H9 (cell line): ENCODE measurements around the gene ZNF700. TPM values are rescaled to one million over a fixed set of nuclear protein-coding genes. Genes with fewer than 3 reads are reported as not detected.
"Not testable (repeated sequence)": the region's sequence is repeated elsewhere in the genome, so short reads cannot be mapped to it uniquely, and the experiment has no call there.

Experiments
- DNase-seq: peaks from one replicate; pipeline ENCODE4 v3.0.0-alpha.2; 2017
- H2AFZ ChIP-seq: one replicate; pipeline ENCODE4 v1.6.1; 2013; ENCODE audit warnings: mild to moderate bottlenecking, low read length, control low read depth, moderate library complexity
- H2AK5ac ChIP-seq: 2 replicates; pipeline ENCODE4 v1.6.1; 2013; ENCODE audit warnings: low read length, control low read depth, mixed read lengths; ENCODE audit not compliant: insufficient read length
- H2BK120ac ChIP-seq: one replicate; pipeline ENCODE4 v1.6.1; 2013; ENCODE audit warnings: low read depth, mild to moderate bottlenecking, low read length, control low read depth, inconsistent platforms; ENCODE audit not compliant: poor library complexity, severe bottlenecking
- H2BK12ac ChIP-seq: 2 replicates; pipeline ENCODE4 v1.6.1; 2013; ENCODE audit warnings: low read length, control low read depth, mixed read lengths, low read depth; ENCODE audit not compliant: insufficient read length
- H2BK15ac ChIP-seq: 2 replicates; pipeline ENCODE4 v1.6.1; 2013; ENCODE audit warnings: low read depth, low read length, control low read depth
- H2BK20ac ChIP-seq: one replicate; pipeline ENCODE4 v1.6.1; 2013; ENCODE audit warnings: low read depth, mild to moderate bottlenecking, low read length, control low read depth, inconsistent platforms; ENCODE audit not compliant: poor library complexity, severe bottlenecking
- H2BK5ac ChIP-seq: 2 replicates; pipeline ENCODE4 v1.6.1; 2013; ENCODE audit warnings: low read length, control low read depth, mixed read lengths; ENCODE audit not compliant: insufficient read length
- H3K14ac ChIP-seq: 2 replicates; pipeline ENCODE4 v1.6.1; 2013; ENCODE audit warnings: low read length, control low read depth; ENCODE audit not compliant: insufficient read depth
- H3K18ac ChIP-seq: 2 replicates; pipeline ENCODE4 v1.6.1; 2013; ENCODE audit warnings: low read depth, mild to moderate bottlenecking, mixed read lengths, low read length, control low read depth; ENCODE audit not compliant: insufficient read length
- H3K23ac ChIP-seq: 2 replicates; pipeline ENCODE4 v1.6.1; 2013; ENCODE audit warnings: low read length, control low read depth, mixed read lengths, low read depth; ENCODE audit not compliant: insufficient read length
- H3K23me2 ChIP-seq: 2 replicates; pipeline ENCODE4 v1.6.1; 2013; ENCODE audit warnings: low read depth, mild to moderate bottlenecking, mixed read lengths, low read length, control low read depth; ENCODE audit not compliant: insufficient read length, poor library complexity, severe bottlenecking
- H3K27ac ChIP-seq: 2 replicates; pipeline ENCODE4 v1.5.1; 2013; ENCODE audit warnings: low read length, control low read depth, mixed read lengths, low read depth; ENCODE audit not compliant: insufficient read length
- H3K27me3 ChIP-seq: 2 replicates; pipeline ENCODE4 v1.6.1; 2013; ENCODE audit warnings: low read length, control low read depth, inconsistent platforms; ENCODE audit not compliant: insufficient read depth
- H3K4ac ChIP-seq: 2 replicates; pipeline ENCODE4 v1.6.1; 2013; ENCODE audit warnings: low read depth, mild to moderate bottlenecking, control low read depth, inconsistent platforms, low read length, moderate library complexity
- H3K4me1 ChIP-seq: 2 replicates; pipeline ENCODE4 v1.6.1; 2013; ENCODE audit warnings: low read length, control low read depth, inconsistent platforms; ENCODE audit not compliant: insufficient read depth
- H3K4me2 ChIP-seq: 2 replicates; pipeline ENCODE4 v1.6.1; 2013; ENCODE audit warnings: low read length, control low read depth, mixed read lengths; ENCODE audit not compliant: insufficient read length, insufficient read depth
- H3K56ac ChIP-seq: 2 replicates; pipeline ENCODE4 v1.6.1; 2013; ENCODE audit warnings: low read depth, mild to moderate bottlenecking, mixed read lengths, low read length, control low read depth; ENCODE audit not compliant: insufficient read length
- H3K79me1 ChIP-seq: 2 replicates; pipeline ENCODE4 v1.6.1; 2013; ENCODE audit warnings: low read depth, mild to moderate bottlenecking, moderate library complexity, low read length, control low read depth, inconsistent platforms; ENCODE audit not compliant: insufficient read depth, poor library complexity, severe bottlenecking
- H3K79me2 ChIP-seq: 2 replicates; pipeline ENCODE4 v1.6.1; 2013; ENCODE audit warnings: low read length, control low read depth, inconsistent platforms; ENCODE audit not compliant: insufficient read depth
- H3K9ac ChIP-seq: 2 replicates; pipeline ENCODE4 v1.6.1; 2013; ENCODE audit warnings: low read length, control low read depth, mixed read lengths; ENCODE audit not compliant: insufficient read length; ENCODE audit errors: extremely low read depth
- H3K9me3 ChIP-seq: one replicate; pipeline ENCODE4 v1.6.1; 2013; ENCODE audit warnings: low read depth, low read length, inconsistent platforms; ENCODE audit not compliant: control insufficient read depth
- H3T11ph ChIP-seq: one replicate; pipeline ENCODE4 v1.6.1; 2013; ENCODE audit warnings: mild to moderate bottlenecking, low read length, control low read depth, inconsistent platforms
- H4K20me1 ChIP-seq: one replicate; pipeline ENCODE4 v1.6.1; 2013; ENCODE audit not compliant: control insufficient read depth, insufficient read length, insufficient read depth
- H4K5ac ChIP-seq: 2 replicates; pipeline ENCODE4 v1.6.1; 2013; ENCODE audit warnings: low read depth, mild to moderate bottlenecking, mixed read lengths, low read length, control low read depth; ENCODE audit not compliant: insufficient read length
- H4K8ac ChIP-seq: replicated peaks from 2 replicates; pipeline ENCODE4 v1.6.1; 2013; ENCODE audit warnings: low read length, control low read depth, mixed read lengths, low read depth; ENCODE audit not compliant: insufficient read length
- H4K91ac ChIP-seq: 2 replicates; pipeline ENCODE4 v1.6.1; 2013; ENCODE audit warnings: low read depth, mild to moderate bottlenecking, moderate library complexity, mixed read lengths, low read length, control low read depth; ENCODE audit not compliant: insufficient read length
- H3K27ac Mint-ChIP-seq, 3 experiments: 2 replicates in 2 of 3; 3 replicates in 1 of 3; pipeline ENCODE4 v1.8.0; 2020 to 2021; ENCODE audit warnings: mixed read lengths in 3 of 3, mild to moderate bottlenecking in 1 of 3, moderate library complexity in 1 of 3
- H3K27me3 Mint-ChIP-seq: 2 replicates; pipeline ENCODE4 v1.8.0; 2021; ENCODE audit warnings: low read depth, mild to moderate bottlenecking, moderate library complexity, mixed read lengths
- H3K36me3 Mint-ChIP-seq, 3 experiments: 2 replicates in 2 of 3; 3 replicates in 1 of 3; pipeline ENCODE4 v1.8.0; 2020 to 2021; ENCODE audit warnings: low read depth in 3 of 3, mixed read lengths in 3 of 3; ENCODE audit not compliant: insufficient read depth in 1 of 3
- H3K4me1 Mint-ChIP-seq, 2 experiments: 2 replicates each; pipeline ENCODE4 v1.8.0; 2020; ENCODE audit warnings: mixed read lengths in 2 of 2
- H3K4me3 Mint-ChIP-seq, 2 experiments: 2 replicates in 1 of 2; 3 replicates in 1 of 2; pipeline ENCODE4 v1.8.0; 2020 to 2021; ENCODE audit warnings: mild to moderate bottlenecking in 2 of 2, mixed read lengths in 2 of 2, moderate library complexity in 1 of 2
- H3K9me3 Mint-ChIP-seq, 2 experiments: 2 replicates in 1 of 2; 3 replicates in 1 of 2; pipeline ENCODE4 v1.8.0; 2020; ENCODE audit warnings: mild to moderate bottlenecking in 2 of 2, mixed read lengths in 2 of 2, moderate library complexity in 1 of 2
- WGBS: extraction: QIAGEN DNeasy Blood & Tissue Kit; methylation state at CpG from one replicate; pipeline ENCODE4 v1.1.7; 2013; ENCODE audit warnings: missing lambda C conversion rate, low lambda C conversion rate, mixed read lengths; ENCODE audit not compliant: insufficient read length; ENCODE audit errors: extremely low coverage; 5-methylcytosine and 5-hydroxymethylcytosine counted together
- total RNA-seq: library from RNA; stranded (reverse); gene quantifications from 2 replicates; pipeline ENCODE4 v1.2.1, GENCODE V29; 2021
- TF ChIP-seq, protein P1 (sequence below): fragments of 200-600 bp; sonication (generic); conservative IDR thresholded peaks from 3 replicates; pipeline ENCODE4 v1.8.0; 2021; ENCODE audit warnings: antibody characterized with exemption, mild to moderate bottlenecking

Gene ZNF700
- total RNA-seq, 1 experiment from 2014 or later, result 9.9 TPM

DNA sequence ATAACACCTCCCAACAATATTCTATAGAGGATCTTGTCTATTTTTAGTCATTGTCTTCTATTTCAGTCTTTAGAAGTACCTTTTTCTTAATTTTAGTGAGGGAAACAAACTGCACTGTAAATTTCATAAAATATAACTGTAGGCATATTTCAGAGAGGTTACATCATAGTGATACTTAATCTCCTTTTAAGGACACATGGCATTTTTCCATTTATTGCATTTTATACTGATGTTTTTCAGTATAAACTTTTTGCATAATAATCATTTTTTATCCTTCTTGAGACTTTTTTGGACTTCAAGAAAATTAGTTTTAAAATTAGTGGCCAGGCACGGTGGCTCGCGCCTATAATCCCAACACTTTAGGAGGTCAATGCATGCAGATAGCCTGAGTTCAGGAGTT lies 6.6 kb downstream of the ZNF700 start:
- no peak overlapping the region for H2BK12ac ChIP-seq
- WGBS, result no CpG with 5 or more reads among the region's 3 CpGs

DNA sequence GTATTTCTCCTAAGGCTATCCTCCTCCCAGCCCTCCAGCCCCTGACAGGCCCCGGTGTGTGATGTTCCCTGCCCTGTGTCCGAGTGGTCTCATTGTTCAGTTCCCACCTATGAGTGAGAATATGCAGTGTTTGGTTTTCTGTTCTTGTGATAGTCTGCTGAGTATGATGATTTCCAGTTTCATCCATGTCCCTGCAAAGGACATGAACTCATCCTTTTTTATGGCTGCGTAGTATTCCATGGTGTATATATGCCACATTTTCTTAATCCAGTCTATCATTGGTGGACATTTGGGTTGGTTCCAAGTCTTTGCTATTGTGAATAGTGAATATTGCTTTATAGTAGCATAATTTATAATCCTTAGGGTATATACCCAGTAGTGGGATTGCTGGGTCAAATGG lies 10.9 kb downstream of the ZNF700 start:
- no CpG with 5 or more reads among the region's 3 CpGs for WGBS
- H3K9ac ChIP-seq, H2BK120ac ChIP-seq, H3K4me2 ChIP-seq, H3K27ac ChIP-seq, H3K23me2 ChIP-seq, H3K56ac ChIP-seq, H3K4me3 Mint-ChIP-seq, H4K20me1 ChIP-seq, H3K4ac ChIP-seq, H3K79me1 ChIP-seq, H3K27ac Mint-ChIP-seq, H3K9me3 ChIP-seq, H3K79me2 ChIP-seq, H2BK20ac ChIP-seq, H2BK12ac ChIP-seq, H2BK5ac ChIP-seq, H3K18ac ChIP-seq, H2AK5ac ChIP-seq, H3K27me3 ChIP-seq, H3K27me3 Mint-ChIP-seq, H4K91ac ChIP-seq, DNase-seq, H2BK15ac ChIP-seq, H3K4me1 Mint-ChIP-seq, H4K8ac ChIP-seq, H3K14ac ChIP-seq, H4K5ac ChIP-seq, H3T11ph ChIP-seq, H2AFZ ChIP-seq, H3K4me1 ChIP-seq, H3K23ac ChIP-seq: not testable (repeated sequence)
- H3K36me3 Mint-ChIP-seq, result peaks cover 58 to 74% (median 71%) of the 10 kb centered on the region in 3 experiments
- peaks cover 63 to 79% of the 10 kb centered on the region in 2 experiments for H3K9me3 Mint-ChIP-seq

More for the DNA sequence above, 6.6 kb downstream of the ZNF700 start:
- H3K9me3 ChIP-seq, result no peaks in the 10 kb centered on the region
- H3K27ac ChIP-seq, result no peak overlapping the region
- H3K4me3 Mint-ChIP-seq, result no peak overlapping the region
- no peak overlapping the region for H2BK120ac ChIP-seq
- no peak overlapping the region for H3K9ac ChIP-seq
- H3K23ac ChIP-seq, result no peak overlapping the region
- no peak overlapping the region for H4K5ac ChIP-seq
- H3K27me3 Mint-ChIP-seq, result no peaks in the 10 kb centered on the region
- no peaks in the 10 kb centered on the region for H3K23me2 ChIP-seq
- no peak overlapping the region for H2BK5ac ChIP-seq
- peaks cover 8% of the 10 kb centered on the region for H3K79me1 ChIP-seq
- no peak for DNase-seq
- no peak overlapping the region for H3K56ac ChIP-seq
- H3K4me1 ChIP-seq, result no peaks in the 10 kb centered on the region
- H3K9me3 Mint-ChIP-seq, result peaks cover 26 to 75% of the 10 kb centered on the region in 2 experiments
- peaks cover 29 to 77% (median 72%) of the 10 kb centered on the region in 3 experiments for H3K36me3 Mint-ChIP-seq
- H2AFZ ChIP-seq, result no peak overlapping the region
- no peak overlapping the region for H3K4ac ChIP-seq
- no peaks in the 10 kb centered on the region; a peak in 1 of 4 replicates for H3K4me1 Mint-ChIP-seq
- H2BK15ac ChIP-seq, result no peak overlapping the region
- H3T11ph ChIP-seq, result no peak overlapping the region
- no peak overlapping the region for H3K14ac ChIP-seq
- no peaks in the 10 kb centered on the region for H3K27me3 ChIP-seq
- no peak overlapping the region for H4K8ac ChIP-seq
- TF ChIP-seq, protein P1, sequence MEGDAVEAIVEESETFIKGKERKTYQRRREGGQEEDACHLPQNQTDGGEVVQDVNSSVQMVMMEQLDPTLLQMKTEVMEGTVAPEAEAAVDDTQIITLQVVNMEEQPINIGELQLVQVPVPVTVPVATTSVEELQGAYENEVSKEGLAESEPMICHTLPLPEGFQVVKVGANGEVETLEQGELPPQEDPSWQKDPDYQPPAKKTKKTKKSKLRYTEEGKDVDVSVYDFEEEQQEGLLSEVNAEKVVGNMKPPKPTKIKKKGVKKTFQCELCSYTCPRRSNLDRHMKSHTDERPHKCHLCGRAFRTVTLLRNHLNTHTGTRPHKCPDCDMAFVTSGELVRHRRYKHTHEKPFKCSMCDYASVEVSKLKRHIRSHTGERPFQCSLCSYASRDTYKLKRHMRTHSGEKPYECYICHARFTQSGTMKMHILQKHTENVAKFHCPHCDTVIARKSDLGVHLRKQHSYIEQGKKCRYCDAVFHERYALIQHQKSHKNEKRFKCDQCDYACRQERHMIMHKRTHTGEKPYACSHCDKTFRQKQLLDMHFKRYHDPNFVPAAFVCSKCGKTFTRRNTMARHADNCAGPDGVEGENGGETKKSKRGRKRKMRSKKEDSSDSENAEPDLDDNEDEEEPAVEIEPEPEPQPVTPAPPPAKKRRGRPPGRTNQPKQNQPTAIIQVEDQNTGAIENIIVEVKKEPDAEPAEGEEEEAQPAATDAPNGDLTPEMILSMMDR, result no peak
- H3K18ac ChIP-seq, result no peak overlapping the region
- no peak overlapping the region for H2AK5ac ChIP-seq
- no peaks in the 10 kb centered on the region for H4K20me1 ChIP-seq
- no peak overlapping the region for H3K4me2 ChIP-seq
- no peak overlapping the region for H3K27ac Mint-ChIP-seq
- peaks cover 2% of the 10 kb centered on the region; the same call in 1 of the 2 replicates for H3K79me2 ChIP-seq
- no peak overlapping the region for H4K91ac ChIP-seq
- H2BK20ac ChIP-seq, result no peak overlapping the region
